SK-N-SH (cell line): ENCODE results near the gene PEX14. TPM values are rescaled to one million over a fixed set of nuclear protein-coding genes. Genes with fewer than 3 reads are reported as not detected.

Source experiments
- CTCF ChIA-PET: fragments of 300-600, 350-600 bp; formaldehyde crosslinking; extraction: SDS; loops from one replicate; lab custom pipeline; 2021; lab: Yijun Ruan, JAX
- POLR2A ChIA-PET: fragments of 350-600 bp; sonication (Branson Sonifier 250); formaldehyde crosslinking; extraction: SDS; loops from one replicate; lab custom pipeline; 2020; ENCODE audit warnings: antibody characterized with exemption, inconsistent platforms; lab: Yijun Ruan, JAX
- DNase-seq: peaks from one replicate; pipeline ENCODE4 v3.0.0; 2012
- H2AFZ ChIP-seq: fragments of 200-600 bp; sonication (generic); 2 replicates; pipeline ENCODE4 v1.8.1; 2016; ENCODE audit warnings: antibody characterized with exemption, mild to moderate bottlenecking, low read depth
- H3F3A ChIP-seq: fragments of 200-600 bp; sonication (generic); replicated peaks from 2 replicates; pipeline ENCODE3; 2016; ENCODE audit warnings: antibody characterized with exemption, mild to moderate bottlenecking; ENCODE audit not compliant: insufficient read depth
- H3K27ac ChIP-seq, 2 experiments: fragments of 200-500 bp in 1 of 2; fragments of 200-600 bp in 1 of 2; sonication (Bioruptor generic) in 1 of 2; sonication (generic), shearing (Covaris generic) in 1 of 2; 2 replicates each; pipeline versions ENCODE4 v1.5.1 to v1.6.1; 2014 to 2016; ENCODE audit warnings: low read depth in 2 of 2, inconsistent platforms in 1 of 2, low read length in 1 of 2, mild to moderate bottlenecking in 1 of 2, mixed read lengths in 1 of 2
- H3K27me3 ChIP-seq: fragments of 200-600 bp; sonication (generic), shearing (Covaris generic); 2 replicates; pipeline ENCODE4 v1.6.1; 2016; ENCODE audit warnings: mixed run types; ENCODE audit not compliant: insufficient read depth
- H3K36me3 ChIP-seq, 2 experiments: fragments of 200-500 bp in 1 of 2; fragments of 200-600 bp in 1 of 2; sonication (Bioruptor generic) in 1 of 2; sonication (generic) in 1 of 2; replicated peaks in 1 of 2; 2 replicates each; pipeline versions ENCODE3 to v1.5.1; 2014 to 2016; ENCODE audit warnings: low read length in 1 of 2, mild to moderate bottlenecking in 1 of 2; ENCODE audit not compliant: insufficient read depth in 2 of 2, control insufficient read depth in 1 of 2
- H3K4me1 ChIP-seq, 2 experiments: fragments of 200-500 bp in 1 of 2; fragments of 200-600 bp in 1 of 2; sonication (Bioruptor generic) in 1 of 2; sonication (generic), shearing (Covaris generic) in 1 of 2; 2 replicates each; pipeline versions ENCODE4 v1.5.1 to v1.6.1; 2014 to 2016; ENCODE audit warnings: low read depth in 1 of 2, low read length in 1 of 2, mixed run types in 1 of 2; ENCODE audit not compliant: insufficient read depth in 2 of 2, control insufficient read depth in 1 of 2
- H3K4me2 ChIP-seq: fragments of 200-600 bp; sonication (generic), shearing (Covaris generic); 2 replicates; pipeline ENCODE4 v1.6.1; 2017; ENCODE audit warnings: mixed run types
- H3K4me3 ChIP-seq, 2 experiments: fragments of 200-500 bp in 1 of 2; fragments of 200-600 bp in 1 of 2; sonication (Bioruptor generic) in 1 of 2; sonication (generic), shearing (Covaris generic) in 1 of 2; 2 replicates each; pipeline versions ENCODE4 v1.5.1 to v1.8.1; 2014 to 2016; ENCODE audit warnings: low read depth in 2 of 2, inconsistent platforms in 1 of 2, low read length in 1 of 2, mild to moderate bottlenecking in 1 of 2, mixed read lengths in 1 of 2, moderate library complexity in 1 of 2
- H3K79me2 ChIP-seq: fragments of 200-600 bp; sonication (generic); 2 replicates; pipeline ENCODE4 v1.8.1; 2017; ENCODE audit warnings: mild to moderate bottlenecking; ENCODE audit not compliant: insufficient read depth
- H3K9ac ChIP-seq: fragments of 200-600 bp; sonication (generic); 2 replicates; pipeline ENCODE4 v1.6.1; 2017; ENCODE audit warnings: mixed run types
- H3K9me2 ChIP-seq: fragments of 200-600 bp; sonication (generic); 2 replicates; pipeline ENCODE4 v1.6.1; 2017; ENCODE audit warnings: mixed run types
- H3K9me3 ChIP-seq: fragments of 200-600 bp; sonication (generic); 2 replicates; pipeline ENCODE4 v1.6.1; 2017; ENCODE audit warnings: mixed run types, mild to moderate bottlenecking, moderate library complexity
- H4K20me1 ChIP-seq: fragments of 200-600 bp; sonication (generic); 2 replicates; pipeline ENCODE4 v1.6.1; 2017; ENCODE audit warnings: mild to moderate bottlenecking, mixed run types; ENCODE audit not compliant: insufficient read depth
- EZH2phosphoT487 ChIP-seq: fragments of 200-600 bp; sonication (generic); IDR thresholded peaks from 2 replicates; pipeline ENCODE4 v1.6.1; 2017; ENCODE audit warnings: low read depth, mixed run types, mild to moderate bottlenecking, antibody characterized with exemption, moderate library complexity, borderline replicate concordance
- FOXJ3 ChIP-seq: sonication (generic); formaldehyde crosslinking; IDR thresholded peaks from 2 replicates; pipeline ENCODE4 v1.5.1; 2020; ENCODE audit warnings: mild to moderate bottlenecking, missing genetic modification reagents
- NFIC ChIP-seq: IDR thresholded peaks from 2 replicates; pipeline ENCODE4 v1.4.0; 2012; ENCODE audit warnings: borderline replicate concordance
- PBX3 ChIP-seq: IDR thresholded peaks from 2 replicates; pipeline ENCODE4; 2012
- REST ChIP-seq: IDR thresholded peaks from 2 replicates; pipeline ENCODE4 v1.6.1; 2012; ENCODE audit warnings: mild to moderate bottlenecking, low read depth, low read length, moderate library complexity
- RFX5 ChIP-seq: IDR thresholded peaks from 2 replicates; pipeline ENCODE4 v1.6.1; 2012; ENCODE audit warnings: mild to moderate bottlenecking, improper control_type of control experiment, low read length
- RXRA ChIP-seq: IDR thresholded peaks from 2 replicates; pipeline ENCODE4 v1.4.0; 2012; ENCODE audit warnings: low read depth, mild to moderate bottlenecking, borderline replicate concordance
- SMC3 ChIP-seq: IDR thresholded peaks from 2 replicates; pipeline ENCODE4 v1.6.1; 2012; ENCODE audit warnings: low read depth, low read length, improper control_type of control experiment
- TAF1 ChIP-seq: IDR thresholded peaks from 2 replicates; pipeline ENCODE4 v1.6.1; 2012; ENCODE audit warnings: low read depth, mild to moderate bottlenecking, low read length, moderate library complexity, borderline replicate concordance
- ZBTB33 ChIP-seq: IDR thresholded peaks from 2 replicates; pipeline ENCODE4 v1.4.0; 2012; ENCODE audit warnings: low read depth, borderline replicate concordance
- WGBS: methylation state at CpG from one replicate; pipeline ENCODE4 v1.1.6; 2017; ENCODE audit warnings: low lambda C conversion rate; 5-methylcytosine and 5-hydroxymethylcytosine counted together
- polyA plus RNA-seq, 3 experiments: library from polyadenylated mRNA; depleted of rRNA; stranded (reverse); fragments of >200 nt; gene quantifications; 2 replicates each; pipeline ENCODE4 v1.2.3, GENCODE V29; 2012

PEX14 gene
- polyA plus RNA-seq, 1 of the 3 experiments (the other 2 are of a cell fraction), result 36.2 TPM

GRCh38 chr1:10659646-10660540 lies 185.1 kb downstream of the PEX14 start:
- H3K9me2 ChIP-seq, result no peaks in the 10 kb centered on the region
- H3K9me3 ChIP-seq, result no peaks in the 10 kb centered on the region
- H3K4me3 ChIP-seq, result no peak overlapping the region
- no peak overlapping the region for H2AFZ ChIP-seq
- H4K20me1 ChIP-seq, result no peaks in the 10 kb centered on the region
- H3K36me3 ChIP-seq, result no peaks in the 10 kb centered on the region
- WGBS, result 90% methylated on average over 32 of the region's 52 CpGs
- ChIA-PET CTCF (interaction anchor here (1.7 kb wide), 1 partner anchor 152 kb away, joined by 5 read pairs; no protein-coding TSS in a partner anchor), POLR2A (no interaction called here)
- no peaks in the 10 kb centered on the region for H3K79me2 ChIP-seq
- H3K27me3 ChIP-seq, result no peaks in the 10 kb centered on the region
- H3K27ac ChIP-seq, result no peak overlapping the region
- peaks cover 0 to 50% of the 10 kb centered on the region in 2 experiments; a peak in 1 of 4 replicates for H3K4me1 ChIP-seq
- no peak overlapping the region for H3K9ac ChIP-seq
- TF ChIP-seq EZH2phosphoT487, result no peak
- DNase-seq, result no peak
- H3K4me2 ChIP-seq, result no peak overlapping the region
- H3F3A ChIP-seq, result peaks cover 3% of the 10 kb centered on the region

GRCh38 chr1:10661453-10661852 lies 186.7 kb downstream of the PEX14 start:
- ChIA-PET POLR2A (no interaction called here), CTCF (interaction anchor here (1.7 kb wide), 1 partner anchor 154 kb away, joined by 5 read pairs; no protein-coding TSS in a partner anchor)
- H3K9ac ChIP-seq, result no peak overlapping the region

More at GRCh38 chr1:10661453-10661852, 186.7 kb downstream of the PEX14 start:
- H4K20me1 ChIP-seq, result no peaks in the 10 kb centered on the region
- 88% methylated on average over 5 of the region's 5 CpGs for WGBS
- no peak overlapping the region for H3K27ac ChIP-seq
- no peak overlapping the region for H3K4me2 ChIP-seq
- H3K9me2 ChIP-seq, result no peaks in the 10 kb centered on the region
- H3K4me3 ChIP-seq, result no peak overlapping the region
- no peak for DNase-seq
- no peaks in the 10 kb centered on the region for H3K79me2 ChIP-seq
- H3K36me3 ChIP-seq, result no peaks in the 10 kb centered on the region
- no peak overlapping the region for H2AFZ ChIP-seq
- peaks cover 0 to 47% of the 10 kb centered on the region in 2 experiments; a peak in 1 of 4 replicates for H3K4me1 ChIP-seq
- no peak for TF ChIP-seq RFX5
- no peak for TF ChIP-seq PBX3
- TF ChIP-seq REST, result no peak
- no peak for TF ChIP-seq ZBTB33
- TF ChIP-seq TAF1, result no peak
- TF ChIP-seq FOXJ3 (CRISPR knock-in tag), result no peak
- TF ChIP-seq RXRA, result no peak
- no peak for TF ChIP-seq SMC3
- no peak for TF ChIP-seq NFIC
- H3K9me3 ChIP-seq, result no peaks in the 10 kb centered on the region
- H3K27me3 ChIP-seq, result no peaks in the 10 kb centered on the region
- peaks cover 3% of the 10 kb centered on the region for H3F3A ChIP-seq
